ENCODE measurements around the gene HOXB9.

GRCh38 chr17:48625495-48626244 is 488 bp downstream of the HOXB9 start:
- TF ChIP-seq CTCF (conservative IDR thresholded peaks at IDR 0.05 in 1 of 2, IDR thresholded peaks at IDR 0.05 in 1 of 2; ENCODE audit: low read depth in 1 of 2, low read length in 2 of 2), result no peak
- peak; percentile 82 for TF ChIP-seq EZH2 (IDR thresholded peaks at IDR 0.05; ENCODE audit: low read length, missing control alignments)

All from fibroblast of lung (primary cell).